ENCODE results near the gene CACNA2D1. TPM values are rescaled to one million over a fixed set of nuclear protein-coding genes. Genes with fewer than 3 reads are reported as not detected.
"Not testable (repeated sequence)": the region's sequence is repeated elsewhere in the genome, so short reads cannot be mapped to it uniquely, and the experiment has no call there.

Gene CACNA2D1
- total RNA-seq, 4 donors from 2014 or later = 34.4 to 128 (median 67.9) TPM

GRCh38 chr7:82393076-82393839, 50.3 kb downstream of the CACNA2D1 start:
- Histone ChIP-seq H3K4me3 (replicated peaks in 1 of 3) (no peak overlapping the region), H3K36me3 (no peaks in the 10 kb centered on the region), H3K4me1 (no peaks in the 10 kb centered on the region), H3K27me3 (no peaks in the 10 kb centered on the region), H3K9me3 (no peaks in the 10 kb centered on the region), H3K27ac (no peak overlapping the region)
- TF ChIP-seq POLR2A (IDR thresholded peaks at IDR 0.05) = no peak
- TF ChIP-seq, protein P1, sequence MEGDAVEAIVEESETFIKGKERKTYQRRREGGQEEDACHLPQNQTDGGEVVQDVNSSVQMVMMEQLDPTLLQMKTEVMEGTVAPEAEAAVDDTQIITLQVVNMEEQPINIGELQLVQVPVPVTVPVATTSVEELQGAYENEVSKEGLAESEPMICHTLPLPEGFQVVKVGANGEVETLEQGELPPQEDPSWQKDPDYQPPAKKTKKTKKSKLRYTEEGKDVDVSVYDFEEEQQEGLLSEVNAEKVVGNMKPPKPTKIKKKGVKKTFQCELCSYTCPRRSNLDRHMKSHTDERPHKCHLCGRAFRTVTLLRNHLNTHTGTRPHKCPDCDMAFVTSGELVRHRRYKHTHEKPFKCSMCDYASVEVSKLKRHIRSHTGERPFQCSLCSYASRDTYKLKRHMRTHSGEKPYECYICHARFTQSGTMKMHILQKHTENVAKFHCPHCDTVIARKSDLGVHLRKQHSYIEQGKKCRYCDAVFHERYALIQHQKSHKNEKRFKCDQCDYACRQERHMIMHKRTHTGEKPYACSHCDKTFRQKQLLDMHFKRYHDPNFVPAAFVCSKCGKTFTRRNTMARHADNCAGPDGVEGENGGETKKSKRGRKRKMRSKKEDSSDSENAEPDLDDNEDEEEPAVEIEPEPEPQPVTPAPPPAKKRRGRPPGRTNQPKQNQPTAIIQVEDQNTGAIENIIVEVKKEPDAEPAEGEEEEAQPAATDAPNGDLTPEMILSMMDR (IDR thresholded peaks at IDR 0.05) = no peak
- WGBS, 2 donors = 92 to 96% methylated on average over 4 of the region's 4 CpGs
- intact Hi-C loops (cut with DNase I) = no loop called here
- no peak for DNase-seq

- Histone ChIP-seq H3K4me3 (replicated peaks in 1 of 3) (no peak overlapping the region), H3K4me1 (no peaks in the 10 kb centered on the region), H3K9me3 (no peaks in the 10 kb centered on the region), H3K27ac (no peak overlapping the region), H3K36me3 (no peaks in the 10 kb centered on the region), H3K27me3 (no peaks in the 10 kb centered on the region)
- DNase-seq = no peak
- TF ChIP-seq, protein P1 (IDR thresholded peaks at IDR 0.05) = no peak
- no peak for TF ChIP-seq POLR2A (IDR thresholded peaks at IDR 0.05)
- intact Hi-C loops (cut with DNase I) = no loop called here
These were observed 52.6 kb downstream of the CACNA2D1 start for GRCh38 chr7:82390936-82391335.

DNA sequence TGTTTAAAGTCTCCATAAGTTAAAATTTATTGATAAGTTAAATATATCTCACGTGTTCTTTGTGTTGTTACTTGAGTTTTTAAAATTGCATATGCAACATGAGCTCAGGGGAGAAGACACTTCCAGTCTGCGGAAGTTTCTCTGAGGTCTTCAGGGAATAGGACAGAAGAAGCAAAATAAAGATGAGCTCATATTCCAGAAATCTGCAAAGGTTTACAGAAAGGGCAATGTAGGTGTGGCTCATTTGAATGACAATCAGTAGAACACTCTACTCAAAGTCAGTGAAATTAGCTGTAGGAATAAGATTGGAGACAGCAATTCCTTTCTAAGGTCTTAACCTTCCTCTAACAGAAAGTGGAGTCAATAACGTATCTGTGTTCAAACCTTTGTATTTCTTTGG, 53.7 kb downstream of the CACNA2D1 start:
- Histone ChIP-seq H3K27ac (no peak overlapping the region), H3K27me3 (no peaks in the 10 kb centered on the region), H3K4me3 (replicated peaks in 1 of 3) (no peak overlapping the region), H3K9me3 (no peaks in the 10 kb centered on the region), H3K4me1 (no peaks in the 10 kb centered on the region), H3K36me3 (no peaks in the 10 kb centered on the region)
- intact Hi-C loops (cut with DNase I) = no loop called here
- no peak for TF ChIP-seq POLR2A (IDR thresholded peaks at IDR 0.05)
- TF ChIP-seq, protein P1 (IDR thresholded peaks at IDR 0.05) = no peak
- DNase-seq = no peak
- 89% methylated on average over 3 of the region's 3 CpGs for WGBS, 2 donors

DNA sequence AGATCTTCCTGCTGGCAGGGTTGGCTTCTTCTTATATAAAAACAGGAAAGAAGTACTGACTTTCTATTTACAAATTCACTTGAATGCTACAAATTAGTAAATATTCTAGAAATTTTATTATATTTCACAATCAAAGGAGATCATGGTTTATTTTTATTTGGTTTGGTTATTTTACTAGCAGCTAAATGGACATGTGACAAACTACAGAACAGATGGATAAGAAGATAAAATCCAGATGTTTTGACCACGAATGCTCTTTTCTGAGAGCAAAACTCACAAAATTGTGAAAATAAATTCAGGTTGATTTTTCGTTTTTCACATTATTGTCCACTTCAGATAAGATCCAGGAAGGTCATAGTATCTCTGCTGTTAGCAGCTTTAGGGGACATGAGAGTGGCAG, 55.4 kb downstream of the CACNA2D1 start:
- Histone ChIP-seq H3K9me3 (no peaks in the 10 kb centered on the region), H3K4me1 (peaks cover 0 to 2% of the 10 kb centered on the region in 2 donors), H3K27me3 (no peaks in the 10 kb centered on the region), H3K36me3 (no peaks in the 10 kb centered on the region), H3K4me3 (replicated peaks in 1 of 3) (no peak overlapping the region), H3K27ac (no peak overlapping the region)
- TF ChIP-seq POLR2A (IDR thresholded peaks at IDR 0.05) = no peak
- TF ChIP-seq, protein P1 (IDR thresholded peaks at IDR 0.05) = no peak
- intact Hi-C loops (cut with DNase I) = no loop called here
- WGBS, 2 donors = 73 to 74% methylated on average over 2 of the region's 2 CpGs
- no peak for DNase-seq

DNA sequence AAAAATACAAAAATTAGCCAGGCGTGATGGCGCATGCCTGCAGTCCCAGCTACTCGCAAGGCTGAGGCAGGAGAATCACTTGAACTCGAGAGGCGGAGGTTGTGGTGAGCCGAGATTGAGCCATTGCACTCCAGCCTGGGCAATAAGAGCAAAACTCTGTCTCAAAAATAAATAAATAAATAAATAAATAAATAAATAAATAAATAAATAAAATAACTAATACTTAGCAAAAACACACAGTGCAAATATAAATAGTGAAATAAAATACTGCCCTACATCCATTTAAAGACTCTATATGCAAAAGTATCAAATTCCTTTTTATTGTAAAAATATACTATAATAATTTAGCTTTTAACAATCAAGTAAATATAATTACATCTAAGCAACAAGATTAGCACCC, 57.0 kb downstream of the CACNA2D1 start:
- intact Hi-C loops (cut with DNase I); H3K36me3 ChIP-seq; H3K4me3 ChIP-seq (replicated peaks in 1 of 3); H3K27me3 ChIP-seq; H3K27ac ChIP-seq; H3K9me3 ChIP-seq; DNase-seq: not testable (repeated sequence)
- peaks cover 0 to 11% of the 10 kb centered on the region in 2 donors for H3K4me1 ChIP-seq
- 97 to 99% methylated on average over 6 of the region's 6 CpGs for WGBS, 2 donors
